Measurements from ENCODE around the gene ZDHHC14.
"Not testable (repeated sequence)": the region's sequence is repeated elsewhere in the genome, so short reads cannot be mapped to it uniquely, and the experiment has no call there.

Gene ZDHHC14

GRCh38 chr6:157380779-157381561, at the start of gene ZDHHC14:
Gene ZDHHC14 (plus strand): TSS chr6:157381190.
- peak; percentile 73 for DNase-seq (ENCODE audit: low spot score)

- no peak for DNase-seq (ENCODE audit: low spot score)
Observed at GRCh38 chr6:157332813-157333212, 48.2 kb upstream of the ZDHHC14 start.

- DNase-seq (ENCODE audit: low spot score): no peak
Observed at GRCh38 chr6:157333537-157333936, 47.5 kb upstream of the ZDHHC14 start.

GRCh38 chr6:157333956-157334355, 47.0 kb upstream of the ZDHHC14 start:
- no peak for DNase-seq (ENCODE audit: low spot score)

GRCh38 chr6:157335829-157336228, 45.2 kb upstream of the ZDHHC14 start:
- DNase-seq (ENCODE audit: low spot score): no peak

GRCh38 chr6:157337276-157337675, 43.7 kb upstream of the ZDHHC14 start:
- not testable (repeated sequence) for DNase-seq (ENCODE audit: low spot score)

GRCh38 chr6:157337751-157338150, 43.2 kb upstream of the ZDHHC14 start:
- no peak for DNase-seq (ENCODE audit: low spot score)

- no peak for DNase-seq (ENCODE audit: low spot score)
Observed at GRCh38 chr6:157339432-157339831, 41.6 kb upstream of the ZDHHC14 start.

GRCh38 chr6:157343732-157344131, 37.3 kb upstream of the ZDHHC14 start:
- DNase-seq (ENCODE audit: low spot score): no peak

- DNase-seq (ENCODE audit: low spot score): no peak
Observed at GRCh38 chr6:157346373-157346772, 34.6 kb upstream of the ZDHHC14 start.

GRCh38 chr6:157358287-157358686, 22.7 kb upstream of the ZDHHC14 start:
- no peak for DNase-seq (ENCODE audit: low spot score)

- no peak for DNase-seq (ENCODE audit: low spot score)
Observed at GRCh38 chr6:157361886-157362285, 19.1 kb upstream of the ZDHHC14 start.

GRCh38 chr6:157364705-157365104, 16.3 kb upstream of the ZDHHC14 start:
- no peak for DNase-seq (ENCODE audit: low spot score)

GRCh38 chr6:157366648-157367047, 14.3 kb upstream of the ZDHHC14 start:
- no peak for DNase-seq (ENCODE audit: low spot score)

GRCh38 chr6:157368359-157369049, 12.5 kb upstream of the ZDHHC14 start:
- DNase-seq (ENCODE audit: low spot score): no peak

GRCh38 chr6:157370755-157371154, 10.2 kb upstream of the ZDHHC14 start:
- no peak for DNase-seq (ENCODE audit: low spot score)

- no peak for DNase-seq (ENCODE audit: low spot score)
Observed at GRCh38 chr6:157372501-157373280, 8.3 kb upstream of the ZDHHC14 start.

GRCh38 chr6:157374889-157375443, 6.0 kb upstream of the ZDHHC14 start:
- peak; percentile 69 for DNase-seq (ENCODE audit: low spot score)

- no peak for DNase-seq (ENCODE audit: low spot score)
Observed at GRCh38 chr6:157376241-157376640, 4.7 kb upstream of the ZDHHC14 start.

- DNase-seq (ENCODE audit: low spot score): no peak
Observed at GRCh38 chr6:157376706-157377230, 4.2 kb upstream of the ZDHHC14 start.

- peak; percentile 88 for DNase-seq (ENCODE audit: low spot score)
Observed at GRCh38 chr6:157379656-157380457, 1.1 kb upstream of the ZDHHC14 start.

Measured in SW480 (cell line).